Astrocyte (in vitro differentiated cells and primary cell): ENCODE measurements around the gene CPNE7. TPM values are rescaled to one million over a fixed set of nuclear protein-coding genes. Genes with fewer than 3 reads are reported as not detected.

ENCODE experiments used
- DNase-seq: peaks from one replicate; pipeline ENCODE4 v3.0.0-alpha.2; 2010; ENCODE audit warnings: low read depth
- FAIRE-seq: peaks from 2 replicates; lab custom pipeline; 2011; peaks lifted over from hg19 to GRCh38; lab: Jason Lieb, UNC
- H2AFZ ChIP-seq: 2 replicates; pipeline ENCODE4 v1.6.0; 2012; ENCODE audit warnings: low read depth, low read length, inconsistent platforms
- H3K27ac ChIP-seq: 2 replicates; pipeline ENCODE4 v1.5.1; 2011; ENCODE audit warnings: low read depth, low read length, inconsistent platforms
- H3K27me3 ChIP-seq: 2 replicates; pipeline ENCODE4 v1.6.0; 2011; ENCODE audit warnings: low read length, inconsistent platforms; ENCODE audit not compliant: insufficient read depth
- H3K36me3 ChIP-seq: 2 replicates; pipeline ENCODE4 v1.5.1; 2011; ENCODE audit warnings: low read length, inconsistent platforms; ENCODE audit not compliant: insufficient read depth
- H3K4me1 ChIP-seq: 2 replicates; pipeline ENCODE4 v1.5.1; 2011; ENCODE audit warnings: low read length, inconsistent platforms; ENCODE audit not compliant: insufficient read depth
- H3K4me2 ChIP-seq: 2 replicates; pipeline ENCODE4 v1.6.0; 2012; ENCODE audit warnings: low read length, inconsistent platforms
- H3K4me3 ChIP-seq: 2 replicates; pipeline ENCODE4 v1.5.1; 2011; ENCODE audit warnings: low read depth, mild to moderate bottlenecking, low read length, inconsistent platforms; ENCODE audit not compliant: insufficient read depth
- H3K79me2 ChIP-seq: 2 replicates; pipeline ENCODE4 v1.6.0; 2012; ENCODE audit warnings: mild to moderate bottlenecking, low read length, inconsistent platforms; ENCODE audit not compliant: insufficient read depth
- H3K9ac ChIP-seq: 2 replicates; pipeline ENCODE4 v1.6.0; 2012; ENCODE audit warnings: mild to moderate bottlenecking, low read length, inconsistent platforms
- H3K9me3 ChIP-seq: 2 replicates; pipeline ENCODE4 v1.5.1; 2012; ENCODE audit warnings: low read depth, mild to moderate bottlenecking, low read length, inconsistent platforms; ENCODE audit not compliant: insufficient read depth
- H4K20me1 ChIP-seq: 2 replicates; pipeline ENCODE4 v1.6.0; 2012; ENCODE audit warnings: low read length, inconsistent platforms; ENCODE audit not compliant: insufficient read depth
- H3K27ac Mint-ChIP-seq: one replicate; pipeline ENCODE4 v1.8.0; 2021; ENCODE audit warnings: mild to moderate bottlenecking, mixed read lengths; ENCODE audit not compliant: unreplicated experiment
- H3K27me3 Mint-ChIP-seq: one replicate; pipeline ENCODE4 v1.8.0; 2021; ENCODE audit warnings: low read depth, mixed read lengths; ENCODE audit not compliant: unreplicated experiment
- H3K36me3 Mint-ChIP-seq: one replicate; pipeline ENCODE4 v1.8.0; 2021; ENCODE audit warnings: low read depth, mixed read lengths; ENCODE audit not compliant: unreplicated experiment
- H3K4me1 Mint-ChIP-seq: one replicate; pipeline ENCODE4 v1.8.0; 2021; ENCODE audit warnings: low read depth, mixed read lengths; ENCODE audit not compliant: unreplicated experiment
- H3K4me3 Mint-ChIP-seq: one replicate; pipeline ENCODE4 v1.8.0; 2021; ENCODE audit warnings: mild to moderate bottlenecking, moderate library complexity, mixed read lengths; ENCODE audit not compliant: unreplicated experiment
- H3K9me3 Mint-ChIP-seq: one replicate; pipeline ENCODE4 v1.8.0; 2021; ENCODE audit warnings: mild to moderate bottlenecking, mixed read lengths; ENCODE audit not compliant: unreplicated experiment
- EZH2 ChIP-seq: IDR thresholded peaks from 2 replicates; pipeline ENCODE4 v1.6.1; 2012; ENCODE audit warnings: mild to moderate bottlenecking, low read length, inconsistent platforms; ENCODE audit not compliant: insufficient read depth
- total RNA-seq: library from RNA; stranded (reverse); gene quantifications from 2 replicates; pipeline ENCODE4 v1.2.1, GENCODE V29; 2021
- TF ChIP-seq, protein P1 (sequence below): IDR thresholded peaks from 2 replicates; pipeline ENCODE4 v1.5.1; 2011; ENCODE audit warnings: low read depth, mild to moderate bottlenecking, inconsistent platforms, low read length, moderate library complexity; ENCODE audit not compliant: insufficient read depth

Gene CPNE7
- total RNA-seq, 1 donor from 2014 or later, result 7.5 TPM

DNA sequence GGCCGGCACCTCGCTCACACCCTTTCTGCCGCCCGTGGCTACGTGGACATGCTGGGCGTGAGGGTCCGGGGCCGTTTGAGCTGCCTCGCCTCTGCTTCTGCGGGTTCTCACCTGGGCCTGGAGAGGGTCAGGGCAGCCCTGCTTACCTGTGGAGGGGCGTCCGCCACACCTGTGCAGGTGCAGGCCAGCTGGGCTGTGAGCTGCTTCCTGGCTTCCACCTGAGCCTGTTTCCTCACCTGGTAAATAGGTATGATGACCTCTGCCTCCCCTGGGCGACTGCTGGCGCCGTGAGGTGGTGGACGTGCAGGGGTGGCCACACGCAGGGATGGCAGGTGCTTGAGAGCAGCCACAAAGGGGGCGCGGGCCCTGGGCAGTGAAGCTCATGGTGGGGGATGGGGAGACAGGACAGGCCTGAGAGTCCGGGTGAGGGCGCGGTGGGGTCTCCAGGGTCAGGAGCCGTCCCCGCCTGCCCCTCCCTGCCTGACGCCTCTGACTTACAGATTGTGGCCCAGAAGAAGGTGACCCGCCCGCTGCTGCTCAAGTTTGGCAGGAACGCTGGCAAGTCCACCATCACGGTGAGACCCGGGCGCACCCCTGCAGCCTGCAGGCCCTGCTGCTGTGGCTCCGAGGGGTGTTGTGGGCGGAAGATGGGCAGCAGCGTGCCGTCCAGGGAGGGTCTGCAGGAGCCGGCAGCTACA, 7.8 kb downstream of the CPNE7 start:
- no peak overlapping the region for H3K4me3 Mint-ChIP-seq
- no peaks in the 10 kb centered on the region for H3K27me3 Mint-ChIP-seq
- H3K4me1 Mint-ChIP-seq, result peaks cover 10% of the 10 kb centered on the region
- Histone ChIP-seq H3K4me1 (peaks cover 17% of the 10 kb centered on the region), H3K36me3 (no peaks in the 10 kb centered on the region), H4K20me1 (no peaks in the 10 kb centered on the region), H3K27me3 (no peaks in the 10 kb centered on the region), H3K4me2 (no peak overlapping the region), H2AFZ (no peak overlapping the region), H3K9ac (no peak overlapping the region), H3K79me2 (no peaks in the 10 kb centered on the region), H3K9me3 (no peaks in the 10 kb centered on the region), H3K27ac (no peak overlapping the region), H3K4me3 (no peak overlapping the region)
- no peaks in the 10 kb centered on the region for H3K9me3 Mint-ChIP-seq
- no peak for DNase-seq
- no peaks in the 10 kb centered on the region for H3K36me3 Mint-ChIP-seq
- no peak overlapping the region for H3K27ac Mint-ChIP-seq
- TF ChIP-seq EZH2, result no peak
- TF ChIP-seq, protein P1, sequence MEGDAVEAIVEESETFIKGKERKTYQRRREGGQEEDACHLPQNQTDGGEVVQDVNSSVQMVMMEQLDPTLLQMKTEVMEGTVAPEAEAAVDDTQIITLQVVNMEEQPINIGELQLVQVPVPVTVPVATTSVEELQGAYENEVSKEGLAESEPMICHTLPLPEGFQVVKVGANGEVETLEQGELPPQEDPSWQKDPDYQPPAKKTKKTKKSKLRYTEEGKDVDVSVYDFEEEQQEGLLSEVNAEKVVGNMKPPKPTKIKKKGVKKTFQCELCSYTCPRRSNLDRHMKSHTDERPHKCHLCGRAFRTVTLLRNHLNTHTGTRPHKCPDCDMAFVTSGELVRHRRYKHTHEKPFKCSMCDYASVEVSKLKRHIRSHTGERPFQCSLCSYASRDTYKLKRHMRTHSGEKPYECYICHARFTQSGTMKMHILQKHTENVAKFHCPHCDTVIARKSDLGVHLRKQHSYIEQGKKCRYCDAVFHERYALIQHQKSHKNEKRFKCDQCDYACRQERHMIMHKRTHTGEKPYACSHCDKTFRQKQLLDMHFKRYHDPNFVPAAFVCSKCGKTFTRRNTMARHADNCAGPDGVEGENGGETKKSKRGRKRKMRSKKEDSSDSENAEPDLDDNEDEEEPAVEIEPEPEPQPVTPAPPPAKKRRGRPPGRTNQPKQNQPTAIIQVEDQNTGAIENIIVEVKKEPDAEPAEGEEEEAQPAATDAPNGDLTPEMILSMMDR, result no peak
- no peak for FAIRE-seq

DNA sequence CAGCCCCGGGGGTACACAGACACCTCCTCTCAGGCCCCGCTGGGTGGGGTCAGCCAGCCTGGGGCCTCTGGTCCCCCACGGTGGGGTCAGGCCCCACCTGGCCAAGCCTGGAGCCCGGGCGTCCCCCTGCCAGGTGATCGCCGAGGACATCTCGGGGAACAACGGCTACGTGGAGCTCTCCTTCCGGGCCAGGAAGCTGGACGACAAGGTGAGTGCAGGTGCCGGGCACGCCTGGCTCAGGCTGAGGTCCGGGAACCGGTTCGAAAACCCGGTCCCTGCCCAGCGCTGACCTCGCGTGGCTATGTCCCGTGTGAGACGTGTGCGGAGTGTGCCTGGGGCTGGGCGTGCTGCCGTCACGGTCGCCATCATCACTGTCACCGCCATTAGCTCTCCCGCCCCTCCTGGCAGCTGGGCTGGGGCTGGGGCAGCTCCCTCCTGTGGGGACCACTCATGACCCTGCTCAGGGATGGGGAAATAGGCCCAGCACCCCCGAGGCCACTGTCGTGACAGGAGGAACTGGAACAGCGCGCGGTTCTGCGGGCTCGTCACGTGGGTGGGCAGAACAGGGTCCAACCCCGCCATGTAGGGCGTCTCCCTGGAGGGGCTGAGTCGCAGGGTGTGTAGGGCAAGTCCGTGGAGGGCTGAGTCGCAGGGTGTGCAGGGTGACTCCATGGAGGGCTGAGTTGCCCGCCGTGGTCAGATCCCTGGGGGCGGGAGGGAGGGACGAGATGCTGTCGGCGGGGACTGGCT, 8.5 kb downstream of the CPNE7 start:
- Histone ChIP-seq H3K36me3 (no peaks in the 10 kb centered on the region), H3K9me3 (no peaks in the 10 kb centered on the region), H3K27ac (no peak overlapping the region), H3K4me3 (no peak overlapping the region), H3K27me3 (no peaks in the 10 kb centered on the region), H4K20me1 (no peaks in the 10 kb centered on the region), H3K4me1 (peaks cover 17% of the 10 kb centered on the region), H3K9ac (no peak overlapping the region), H3K4me2 (no peak overlapping the region), H2AFZ (no peak overlapping the region), H3K79me2 (no peaks in the 10 kb centered on the region)
- Mint-ChIP-seq H3K27ac (no peak overlapping the region), H3K4me1 (peaks cover 10% of the 10 kb centered on the region), H3K27me3 (no peaks in the 10 kb centered on the region), H3K36me3 (no peaks in the 10 kb centered on the region), H3K9me3 (no peaks in the 10 kb centered on the region), H3K4me3 (no peak overlapping the region)
- no peak for FAIRE-seq
- TF ChIP-seq, protein P1, result no peak
- no peak for TF ChIP-seq EZH2
- no peak for DNase-seq
